ENCODE results near the gene AMDHD1. TPM values are rescaled to one million over a fixed set of nuclear protein-coding genes. Genes with fewer than 3 reads are reported as not detected.
"Not testable (repeated sequence)": the region's sequence is repeated elsewhere in the genome, so short reads cannot be mapped to it uniquely, and the experiment has no call there.

Gene AMDHD1
- total RNA-seq, 1 donor from 2014 or later = not detected

GRCh38 chr12:95962222-95962621 lies 19.1 kb downstream of the AMDHD1 start:
- DNase-seq (ENCODE audit: low read depth in 2 of 2) = no peak

- DNase-seq (ENCODE audit: low read depth in 2 of 2) = no peak
These were observed 20.0 kb downstream of the AMDHD1 start for GRCh38 chr12:95963096-95963495.

GRCh38 chr12:95966287-95966870 lies 23.2 kb downstream of the AMDHD1 start:
- no peak for DNase-seq (ENCODE audit: low read depth in 2 of 2)

- no peak for DNase-seq (ENCODE audit: low read depth in 2 of 2)
These were observed 24.2 kb downstream of the AMDHD1 start for GRCh38 chr12:95967301-95967700.

- DNase-seq (ENCODE audit: low read depth in 2 of 2) = not testable (repeated sequence)
These were observed 26.0 kb downstream of the AMDHD1 start for GRCh38 chr12:95969116-95969515.

GRCh38 chr12:95970905-95971304 lies 27.8 kb downstream of the AMDHD1 start:
- no peak for DNase-seq (ENCODE audit: low read depth in 2 of 2)

GRCh38 chr12:95972832-95973456 lies 29.8 kb downstream of the AMDHD1 start:
- no peak for DNase-seq (ENCODE audit: low read depth in 2 of 2)

- DNase-seq (ENCODE audit: low read depth in 2 of 2) = no peak
These were observed 31.2 kb downstream of the AMDHD1 start for GRCh38 chr12:95974358-95974757.

- DNase-seq (ENCODE audit: low read depth in 2 of 2) = no peak
These were observed 32.4 kb downstream of the AMDHD1 start for GRCh38 chr12:95975491-95975890.

- DNase-seq (ENCODE audit: low read depth in 2 of 2) = no peak
These were observed 33.3 kb downstream of the AMDHD1 start for GRCh38 chr12:95976416-95976832.

GRCh38 chr12:95977764-95978305 lies 34.7 kb downstream of the AMDHD1 start:
- DNase-seq (ENCODE audit: low read depth in 2 of 2) = no peak

- DNase-seq (ENCODE audit: low read depth in 2 of 2) = no peak
These were observed 35.2 kb downstream of the AMDHD1 start for GRCh38 chr12:95978351-95978750.

GRCh38 chr12:95978774-95979173 lies 35.6 kb downstream of the AMDHD1 start:
- DNase-seq (ENCODE audit: low read depth in 2 of 2) = no peak

- DNase-seq (ENCODE audit: low read depth in 2 of 2) = no peak
These were observed 37.3 kb downstream of the AMDHD1 start for GRCh38 chr12:95980437-95980836.

GRCh38 chr12:95982602-95983001 lies 39.5 kb downstream of the AMDHD1 start:
- no peak for DNase-seq (ENCODE audit: low read depth in 2 of 2)

- no peak for DNase-seq (ENCODE audit: low read depth in 2 of 2)
These were observed 41.6 kb downstream of the AMDHD1 start for GRCh38 chr12:95984682-95985081.

GRCh38 chr12:95986635-95987570 lies 43.8 kb downstream of the AMDHD1 start:
- DNase-seq (ENCODE audit: low read depth in 2 of 2) = no peak

GRCh38 chr12:95988506-95989275 lies 45.6 kb downstream of the AMDHD1 start:
- DNase-seq (ENCODE audit: low read depth in 2 of 2) = no peak

- DNase-seq (ENCODE audit: low read depth in 2 of 2) = no peak
These were observed 46.5 kb downstream of the AMDHD1 start for GRCh38 chr12:95989504-95990123.

GRCh38 chr12:95990136-95990535 lies 47.0 kb downstream of the AMDHD1 start:
- no peak for DNase-seq (ENCODE audit: low read depth in 2 of 2)

GRCh38 chr12:95993907-95994306 lies 50.8 kb downstream of the AMDHD1 start:
- no peak for DNase-seq (ENCODE audit: low read depth in 2 of 2)

Data from lung microvascular endothelial cell (primary cell).